ENCODE results near the gene CDH22.

- no peak for TF ChIP-seq FOXM1 (IDR thresholded peaks at IDR 0.05; ENCODE audit: borderline replicate concordance)
- TF ChIP-seq PKNOX1 (IDR thresholded peaks at IDR 0.05), result no peak
- no peak for TF ChIP-seq LEF1 (IDR thresholded peaks at IDR 0.05; ENCODE audit: borderline replicate concordance)
- TF ChIP-seq ELF4 (IDR thresholded peaks at IDR 0.05), result no peak
- TF ChIP-seq BHLHE40 (IDR thresholded peaks at IDR 0.05; ENCODE audit: borderline replicate concordance), result no peak
- TF ChIP-seq SUZ12 (IDR thresholded peaks at IDR 0.05), result no peak
- TF ChIP-seq HDGF (IDR thresholded peaks at IDR 0.05; ENCODE audit: borderline replicate concordance), result no peak
- no peak for TF ChIP-seq TARDBP (IDR thresholded peaks at IDR 0.05)
- TF ChIP-seq SP1 (IDR thresholded peaks at IDR 0.05), result no peak
- no peak for TF ChIP-seq FOXA1 (IDR thresholded peaks at IDR 0.05)
- no peak for TF ChIP-seq FOXK2 (IDR thresholded peaks at IDR 0.05)
- no peak for TF ChIP-seq ARNT (IDR thresholded peaks at IDR 0.05)
Measured at GRCh38 chr20:46332373-46333160, 24.3 kb upstream of the CDH22 start.
